ENCODE data around the gene NTSR2.

- no peak for TF ChIP-seq CTCF (IDR thresholded peaks at IDR 0.05; ENCODE audit: insufficient read depth, low read depth, low read length)
- TF ChIP-seq EZH2 (IDR thresholded peaks at IDR 0.05; ENCODE audit: insufficient read depth, low read length): no peak
Measured at GRCh38 chr2:11667194-11667593, 2.8 kb downstream of the NTSR2 start.
